A549 (cell line): ENCODE data around the gene AGAP3.

Source experiments
- EP300 ChIP-seq, 2 experiments: fragments of >200 bp; sonication (Bioruptor Twin); formaldehyde crosslinking; IDR thresholded peaks; 2 replicates in 1 of 2; 3 replicates in 1 of 2; pipeline ENCODE4 v1.6.1; 2016 to 2017
- FOSL2 ChIP-seq, 2 experiments: fragments of 450-650 bp in 1 of 2; fragments of >200 bp in 1 of 2; sonication (Bioruptor Twin) in 1 of 2; formaldehyde crosslinking; IDR thresholded peaks; 2 replicates each; pipeline versions ENCODE4 v1.5.0 to v1.6.1; 2016 to 2020; ENCODE audit warnings: mild to moderate bottlenecking in 1 of 2, moderate library complexity in 1 of 2
- HDAC2 ChIP-seq: fragments of 200-600 bp; sonication (generic); IDR thresholded peaks from 2 replicates; pipeline ENCODE4 v1.6.1; 2016
- JUNB ChIP-seq: fragments of >200 bp; sonication (Bioruptor Twin); formaldehyde crosslinking; IDR thresholded peaks from 2 replicates; pipeline ENCODE4 v1.6.1; 2016
- NFE2L2 ChIP-seq: fragments of 150-350 bp; conservative IDR thresholded peaks from 2 replicates; pipeline ENCODE4 v1.6.1; 2014; ENCODE audit warnings: low read length
- POLR2A ChIP-seq: IDR thresholded peaks from 2 replicates; pipeline ENCODE4 v1.6.1; 2012; ENCODE audit warnings: mild to moderate bottlenecking, low read length
- RAD21 ChIP-seq, 2 experiments: fragments of >200 bp in 1 of 2; sonication (Bioruptor Twin) in 1 of 2; formaldehyde crosslinking in 1 of 2; IDR thresholded peaks in 1 of 2; conservative IDR thresholded peaks in 1 of 2; 2 replicates in 1 of 2; 3 replicates in 1 of 2; pipeline ENCODE4 v1.6.1; 2012 to 2018; ENCODE audit warnings: inconsistent platforms in 1 of 2
- REST ChIP-seq: fragments of 200-600 bp; sonication (generic); IDR thresholded peaks from 2 replicates; pipeline ENCODE4 v1.6.1; 2016; ENCODE audit warnings: antibody characterized with exemption, mild to moderate bottlenecking, moderate library complexity
- ZFP36 ChIP-seq: fragments of 450-650 bp; IDR thresholded peaks from 2 replicates; pipeline ENCODE4 v1.6.1; 2014; ENCODE audit warnings: borderline replicate concordance; ENCODE audit not compliant: partially characterized antibody
- TF ChIP-seq, protein P1 (sequence below): fragments of >200 bp; sonication (Bioruptor Twin); formaldehyde crosslinking; IDR thresholded peaks from 3 replicates; pipeline ENCODE4 v1.5.1; 2016

DNA sequence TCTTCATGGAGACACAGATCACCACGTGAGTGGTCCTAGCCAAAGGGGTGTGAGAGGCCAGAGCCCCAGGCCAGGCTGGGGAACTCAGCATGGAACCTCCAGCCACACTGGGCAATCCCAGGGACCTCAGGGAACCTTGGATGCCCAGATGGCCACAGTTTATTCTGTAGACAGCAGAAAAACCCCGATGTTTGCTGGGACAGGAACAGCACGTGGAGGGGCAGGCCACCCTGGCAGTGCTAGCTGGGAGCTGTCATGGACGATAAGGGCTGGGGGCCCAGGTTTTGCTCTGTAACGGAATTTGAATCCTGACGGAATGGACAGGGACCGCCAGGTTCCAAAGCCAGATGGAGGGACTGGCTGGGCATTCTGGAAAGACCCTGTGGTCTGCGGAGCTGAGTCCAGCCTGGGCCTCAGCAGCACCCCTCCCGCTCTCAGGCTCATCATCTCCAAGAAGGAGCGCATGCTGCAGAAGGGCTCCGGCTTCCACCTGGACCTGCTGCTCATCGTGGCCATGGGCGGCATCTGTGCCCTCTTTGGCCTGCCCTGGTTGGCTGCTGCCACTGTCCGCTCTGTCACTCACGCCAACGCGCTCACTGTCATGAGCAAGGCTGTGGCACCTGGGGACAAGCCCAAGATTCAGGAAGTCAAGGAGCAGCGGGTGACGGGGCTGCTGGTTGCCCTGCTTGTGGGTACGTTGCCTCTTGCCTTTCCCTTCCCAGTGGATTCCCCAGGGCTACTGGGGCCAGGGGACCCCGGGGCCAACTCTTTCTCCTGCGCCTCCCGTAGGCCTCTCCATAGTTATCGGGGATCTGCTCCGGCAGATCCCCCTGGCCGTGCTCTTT is 11.2 kb upstream of the AGAP3 start:
- TF ChIP-seq POLR2A: no peak
- TF ChIP-seq, protein P1, sequence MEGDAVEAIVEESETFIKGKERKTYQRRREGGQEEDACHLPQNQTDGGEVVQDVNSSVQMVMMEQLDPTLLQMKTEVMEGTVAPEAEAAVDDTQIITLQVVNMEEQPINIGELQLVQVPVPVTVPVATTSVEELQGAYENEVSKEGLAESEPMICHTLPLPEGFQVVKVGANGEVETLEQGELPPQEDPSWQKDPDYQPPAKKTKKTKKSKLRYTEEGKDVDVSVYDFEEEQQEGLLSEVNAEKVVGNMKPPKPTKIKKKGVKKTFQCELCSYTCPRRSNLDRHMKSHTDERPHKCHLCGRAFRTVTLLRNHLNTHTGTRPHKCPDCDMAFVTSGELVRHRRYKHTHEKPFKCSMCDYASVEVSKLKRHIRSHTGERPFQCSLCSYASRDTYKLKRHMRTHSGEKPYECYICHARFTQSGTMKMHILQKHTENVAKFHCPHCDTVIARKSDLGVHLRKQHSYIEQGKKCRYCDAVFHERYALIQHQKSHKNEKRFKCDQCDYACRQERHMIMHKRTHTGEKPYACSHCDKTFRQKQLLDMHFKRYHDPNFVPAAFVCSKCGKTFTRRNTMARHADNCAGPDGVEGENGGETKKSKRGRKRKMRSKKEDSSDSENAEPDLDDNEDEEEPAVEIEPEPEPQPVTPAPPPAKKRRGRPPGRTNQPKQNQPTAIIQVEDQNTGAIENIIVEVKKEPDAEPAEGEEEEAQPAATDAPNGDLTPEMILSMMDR: no peak
- no peak for TF ChIP-seq REST
- TF ChIP-seq RAD21 (conservative IDR thresholded peaks at IDR 0.05 in 1 of 2, IDR thresholded peaks at IDR 0.05 in 1 of 2): no peak
- TF ChIP-seq HDAC2: no peak
- TF ChIP-seq JUNB: no peak
- no peak for TF ChIP-seq NFE2L2
- no peak for TF ChIP-seq ZFP36
- TF ChIP-seq EP300 (IDR thresholded peaks at IDR 0.05): no peak
- no peak for TF ChIP-seq FOSL2 (IDR thresholded peaks at IDR 0.05)
- TF ChIP-seq FOSL2 (CRISPR knock-in tag; IDR thresholded peaks at IDR 0.05): no peak
